GM19328 (cell line): ENCODE results near the gene NUFIP2.

Source experiments
- ATAC-seq: cut with Tn5 transposase; IDR thresholded peaks from one replicate; pipeline ENCODE4 v1.9.1; 2021; ENCODE audit warnings: mild to moderate bottlenecking, moderate library complexity; ENCODE audit not compliant: unreplicated experiment

The NUFIP2 gene

GRCh38 chr17:29207975-29208374 is 86.0 kb downstream of the NUFIP2 start:
- no peak for ATAC-seq
